Glomerular endothelial cell (primary cell): ENCODE data around the gene HBS1L. TPM values are rescaled to one million over a fixed set of nuclear protein-coding genes. Genes with fewer than 3 reads are reported as not detected.
"Not testable (repeated sequence)": the region's sequence is repeated elsewhere in the genome, so short reads cannot be mapped to it uniquely, and the experiment has no call there.

Experiments used
- DNase-seq: peaks from one replicate; pipeline ENCODE4 v3.0.0-alpha.2; 2011; ENCODE audit warnings: low read depth, low spot score; ENCODE audit errors: extremely low read depth
- total RNA-seq: library from RNA; depleted of rRNA; stranded (reverse); fragments of >200 nt; gene quantifications from 2 replicates; pipeline ENCODE4 v1.2.3, GENCODE V29; 2015

Gene HBS1L
- total RNA-seq, 1 donor from 2014 or later = 42.1 TPM

DNA sequence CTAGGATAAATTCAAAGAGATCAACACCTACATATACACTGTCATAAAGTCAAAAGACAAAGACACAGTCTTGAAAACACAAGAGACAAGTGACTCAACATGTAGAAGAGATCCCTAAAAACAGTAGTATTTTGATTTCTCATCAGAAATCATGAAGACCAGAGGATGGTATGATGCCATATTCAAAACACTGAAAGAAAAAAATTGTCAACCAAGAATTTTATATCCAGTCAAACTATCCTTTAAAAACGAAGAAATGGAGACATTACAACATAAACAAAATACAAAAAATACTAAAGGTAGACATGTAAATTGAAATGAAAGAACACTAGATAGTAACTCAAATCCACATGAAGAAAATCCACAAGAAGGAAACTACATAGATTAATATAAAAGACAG lies 27.3 kb upstream of the HBS1L start:
- no peak for DNase-seq

DNA sequence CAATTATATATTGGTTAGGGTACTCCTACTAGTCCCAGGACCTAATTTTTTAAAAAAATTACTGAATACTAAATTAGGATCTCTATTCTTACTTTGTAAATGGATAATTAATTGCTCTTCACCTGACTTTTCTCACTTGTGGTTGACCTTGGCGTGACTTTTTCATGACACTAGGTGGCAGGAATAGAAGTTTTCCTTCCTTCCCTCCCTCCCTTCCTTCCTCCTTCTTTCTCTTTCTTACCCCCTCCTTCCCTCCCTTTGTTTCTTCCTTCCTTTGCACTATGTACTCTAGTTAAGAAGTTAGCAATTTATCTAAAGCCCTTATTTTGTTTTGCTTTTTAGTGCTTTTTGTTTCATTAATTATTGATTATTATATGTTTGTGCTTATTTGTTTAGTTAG lies 20.4 kb upstream of the HBS1L start:
- no peak for DNase-seq

DNA sequence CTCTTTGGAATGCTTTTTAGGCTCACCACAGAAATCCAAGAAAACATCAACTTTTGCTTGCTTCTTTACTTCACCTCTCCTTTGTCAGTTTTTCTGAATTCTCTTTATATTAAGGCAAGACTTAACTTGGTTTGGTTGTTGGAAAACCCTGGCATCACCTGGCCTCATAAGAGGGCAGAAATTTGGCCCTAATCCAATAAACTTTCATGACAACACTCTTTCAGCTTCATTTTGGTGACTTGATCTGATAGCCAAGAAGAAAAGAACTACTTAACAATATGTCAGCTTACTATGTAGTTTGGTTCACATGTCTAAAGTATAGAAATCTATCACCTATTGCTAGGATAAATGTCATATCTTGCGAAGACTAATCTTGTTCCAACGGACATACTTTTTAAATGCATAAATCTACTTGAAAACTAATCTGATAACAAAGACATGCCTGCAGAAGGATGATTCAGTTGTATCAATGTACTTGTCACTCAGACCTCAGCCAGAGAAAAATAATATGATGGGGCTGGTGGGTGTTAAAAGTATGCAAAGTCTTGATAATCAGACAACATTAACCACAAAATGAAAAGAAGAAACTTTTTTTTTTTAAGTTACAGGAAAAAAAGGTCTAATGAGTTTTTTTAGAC lies 19.3 kb upstream of the HBS1L start:
- DNase-seq = no peak

DNA sequence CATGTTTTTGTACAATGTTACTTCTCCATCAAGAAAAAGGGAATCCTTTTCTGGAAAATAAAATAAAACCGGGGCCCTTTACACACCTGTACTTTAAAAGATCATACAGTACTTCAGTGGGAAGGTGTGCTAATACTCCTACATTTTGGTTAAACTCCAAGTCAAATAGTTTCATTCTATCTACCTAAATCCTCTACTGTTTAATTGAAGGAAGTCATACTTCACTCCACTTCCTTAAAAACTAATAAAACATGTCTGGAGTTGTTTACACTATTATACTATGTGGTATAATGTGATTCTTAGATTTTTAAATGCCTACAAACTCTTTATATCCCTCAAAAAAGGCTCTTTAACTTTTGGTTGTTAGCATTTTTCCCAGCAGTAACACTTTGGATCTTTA lies 18.6 kb upstream of the HBS1L start:
- DNase-seq = no peak

DNA sequence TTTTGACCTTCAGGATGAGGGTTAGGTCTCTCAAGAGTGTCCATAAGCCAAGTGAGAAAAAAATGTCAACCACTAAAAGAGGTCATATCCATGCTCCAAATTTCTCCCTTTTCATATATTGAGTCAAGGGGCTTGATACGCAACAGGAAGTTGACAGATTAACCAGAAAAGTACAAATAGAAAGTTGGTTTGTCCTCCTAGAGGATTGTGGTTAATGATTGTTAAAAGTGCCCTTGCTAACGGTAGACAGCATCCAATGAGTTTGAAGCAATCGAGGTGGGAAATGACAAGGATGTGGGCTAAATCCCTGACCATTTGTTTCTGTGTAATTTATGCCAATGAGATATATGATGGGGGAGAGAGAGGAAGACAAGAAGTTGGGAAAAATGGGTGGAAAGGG lies 18.1 kb upstream of the HBS1L start:
- no peak for DNase-seq

DNA sequence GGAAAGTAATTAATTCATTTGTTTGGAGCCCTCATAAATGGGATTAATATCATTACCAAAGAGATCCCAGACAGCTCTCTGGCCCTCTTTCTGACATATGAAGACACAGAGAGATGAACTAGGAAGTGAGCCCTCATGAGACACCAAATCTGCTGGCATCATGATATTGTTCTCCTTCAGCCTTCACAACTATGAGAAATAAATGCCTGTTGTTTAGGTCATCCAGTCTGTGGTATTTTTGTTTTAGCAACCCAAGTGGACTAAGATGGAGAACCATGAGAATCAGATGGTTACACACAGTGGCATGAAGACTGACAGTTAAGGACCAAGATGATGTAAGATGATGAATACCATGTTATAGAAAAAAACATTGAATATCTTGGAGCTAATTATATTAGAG lies 16.9 kb upstream of the HBS1L start:
- DNase-seq = no peak

DNA sequence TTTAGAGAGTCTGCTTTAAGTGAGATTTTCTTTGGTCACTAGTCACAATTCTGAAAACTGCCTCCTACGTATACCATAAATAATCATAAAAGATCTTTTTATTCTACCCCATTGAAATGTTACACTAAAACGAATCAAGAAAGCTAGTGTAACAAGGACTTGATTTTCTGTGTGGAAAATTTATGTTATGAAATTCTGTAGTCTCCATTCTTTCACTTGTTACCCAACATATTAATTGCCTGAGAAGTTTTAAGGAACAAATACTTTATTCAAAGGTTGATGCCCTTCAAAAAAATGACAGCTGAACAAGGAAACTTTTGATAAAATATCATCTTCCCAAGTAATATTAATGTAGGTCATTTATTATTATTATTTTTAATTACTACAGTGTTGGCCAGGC lies 13.3 kb upstream of the HBS1L start:
- no peak for DNase-seq

DNA sequence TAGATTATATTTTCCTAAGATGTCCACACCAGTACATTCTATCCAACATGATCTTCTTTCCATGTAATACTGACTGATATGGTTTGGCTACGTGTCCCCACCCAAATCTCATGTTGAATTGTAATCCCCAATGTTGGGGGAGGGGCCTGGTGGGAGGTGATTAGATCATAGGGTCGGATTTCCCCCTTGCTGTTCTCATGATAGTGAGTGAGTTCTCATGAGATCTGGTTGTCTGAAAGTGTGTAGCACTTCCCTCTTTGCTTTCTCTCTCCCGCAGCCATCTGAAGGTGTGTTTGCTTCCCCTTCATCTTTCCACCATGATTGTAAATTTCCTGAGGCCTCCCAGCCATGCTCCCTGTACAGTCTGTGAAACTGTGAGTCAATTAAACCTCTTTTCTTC lies 12.2 kb upstream of the HBS1L start:
- DNase-seq = no peak

DNA sequence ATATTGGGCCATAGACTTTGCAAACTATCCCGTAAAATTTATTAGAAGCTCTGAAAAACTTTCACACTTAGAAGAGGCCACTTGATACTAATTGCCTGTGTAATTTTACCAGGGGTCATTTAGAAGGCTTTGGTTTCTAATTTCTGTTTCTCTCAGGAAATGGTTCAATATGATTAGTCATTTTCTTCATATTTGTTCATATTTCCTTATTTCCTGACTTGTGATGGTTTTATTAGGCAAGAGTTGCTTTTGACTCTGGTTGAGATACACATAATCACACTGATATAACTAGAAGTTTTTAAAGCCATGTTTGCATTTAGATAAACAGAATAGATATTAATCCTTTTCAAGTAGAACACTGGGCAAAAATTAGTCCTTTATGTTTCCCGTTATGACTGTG lies 11.8 kb upstream of the HBS1L start:
- no peak for DNase-seq

DNA sequence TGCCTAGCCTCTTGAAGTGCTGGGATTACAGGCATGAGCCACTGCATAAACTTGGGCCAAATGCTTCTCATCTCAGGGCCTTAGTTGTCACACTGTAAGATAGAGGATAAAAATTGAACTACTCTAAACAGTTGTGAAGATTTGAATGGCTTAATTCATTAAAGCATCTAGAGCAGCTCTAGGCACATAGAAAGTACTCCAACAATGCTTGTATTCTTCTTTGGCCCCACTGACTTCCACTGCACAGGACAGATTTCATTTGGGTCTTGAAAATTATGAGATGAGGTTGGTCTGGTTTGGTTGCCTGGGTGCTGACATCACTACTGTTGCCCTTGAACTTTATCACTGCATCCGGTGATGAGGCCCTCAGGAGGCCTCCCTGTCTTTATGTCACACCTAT lies 10.0 kb upstream of the HBS1L start:
- no peak for DNase-seq

DNA sequence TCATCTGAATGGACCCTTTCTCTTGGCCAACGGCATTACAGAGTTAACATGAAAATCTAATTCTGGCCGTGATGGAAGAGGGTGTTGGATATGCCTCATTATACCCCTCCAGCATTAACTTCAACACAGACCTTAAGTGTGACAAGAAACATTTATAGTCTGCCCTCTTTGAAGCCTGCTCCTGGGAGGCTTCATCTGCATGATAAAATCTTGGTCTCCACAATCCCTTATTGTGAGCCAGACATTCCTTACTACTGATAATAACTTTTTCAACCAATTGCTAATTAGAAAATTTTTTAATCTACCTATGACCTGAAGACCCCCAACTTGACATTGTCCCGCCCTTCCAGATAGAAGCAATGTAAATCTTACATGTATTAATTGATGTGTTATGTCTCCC lies 9.3 kb upstream of the HBS1L start:
- no peak for DNase-seq

DNA sequence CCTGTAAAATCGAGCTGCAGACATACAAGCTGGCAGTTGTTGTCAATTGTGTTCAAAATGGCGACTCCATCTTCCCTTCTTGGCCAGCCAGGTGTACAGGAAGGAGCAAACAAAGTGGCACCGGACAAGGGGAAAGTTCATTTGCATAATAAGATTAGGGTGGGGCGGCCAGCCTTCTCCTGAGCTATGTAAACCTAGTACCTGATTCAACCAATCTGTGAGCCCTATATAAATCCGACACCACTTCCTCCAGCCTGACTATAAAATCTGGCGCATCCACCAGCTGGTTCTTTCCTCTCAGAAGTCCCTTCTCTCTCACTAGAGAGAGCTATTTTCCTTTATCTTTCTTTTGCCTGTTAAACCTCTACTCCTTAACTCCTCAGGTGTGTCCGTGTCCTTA lies 8.1 kb upstream of the HBS1L start:
- no peak for DNase-seq

DNA sequence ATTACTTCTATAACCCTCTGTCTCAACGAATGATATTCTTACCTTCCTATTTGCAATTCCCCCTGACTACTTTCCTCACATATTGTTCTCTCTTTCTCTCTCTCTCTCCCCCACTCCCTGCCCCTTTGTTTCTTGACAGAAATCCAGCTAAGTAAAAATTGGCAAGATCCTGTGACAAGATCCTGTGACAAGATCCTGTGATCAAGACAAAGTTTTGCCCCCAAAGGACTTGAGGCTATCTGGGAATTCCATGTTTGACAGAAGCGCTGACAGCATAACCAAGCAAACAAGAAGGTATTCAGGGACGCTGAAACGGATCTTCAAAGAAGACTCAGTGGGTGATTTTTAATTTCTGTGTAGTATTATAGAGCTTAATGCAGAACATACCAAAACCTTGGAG lies 5.5 kb upstream of the HBS1L start:
- no peak for DNase-seq

DNA sequence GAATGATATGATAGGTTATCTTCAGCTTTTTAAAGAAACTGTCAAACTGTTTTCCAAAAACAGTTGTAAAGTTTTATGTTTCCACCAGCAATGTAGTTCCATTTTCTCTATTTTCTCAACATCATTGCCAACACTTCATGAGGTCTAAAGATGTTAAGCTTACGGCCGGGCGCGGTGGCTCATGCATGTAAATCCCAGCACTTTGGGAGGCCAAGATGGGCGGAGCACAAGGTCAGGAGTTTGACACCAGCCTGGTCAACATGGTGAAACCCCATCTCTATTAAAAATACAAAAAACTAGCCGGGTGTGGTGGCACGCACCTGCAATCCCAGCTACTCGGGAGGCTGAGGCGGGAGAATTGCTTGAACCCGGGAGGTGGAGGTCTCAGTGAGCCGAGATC lies 3.7 kb upstream of the HBS1L start:
- not testable (repeated sequence) for DNase-seq

DNA sequence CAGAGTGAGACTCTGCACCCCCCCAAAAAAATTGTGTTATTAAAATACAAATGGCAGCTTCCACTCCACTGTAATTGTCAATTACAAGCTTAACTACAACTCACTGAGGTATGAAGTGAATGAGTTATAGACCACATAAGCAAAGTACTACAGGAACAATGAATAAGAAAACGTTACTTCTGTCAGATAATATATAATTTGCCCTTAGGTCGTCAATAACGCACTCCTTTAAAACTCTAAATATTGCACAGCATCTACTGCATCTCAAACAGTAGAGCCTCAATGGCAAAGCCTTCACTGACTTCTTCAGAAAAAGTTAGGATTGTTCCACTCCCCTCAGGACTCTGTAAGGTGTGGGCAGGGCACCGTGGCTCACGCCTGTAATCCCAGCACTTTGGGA lies 2.0 kb upstream of the HBS1L start:
- DNase-seq = no peak

DNA sequence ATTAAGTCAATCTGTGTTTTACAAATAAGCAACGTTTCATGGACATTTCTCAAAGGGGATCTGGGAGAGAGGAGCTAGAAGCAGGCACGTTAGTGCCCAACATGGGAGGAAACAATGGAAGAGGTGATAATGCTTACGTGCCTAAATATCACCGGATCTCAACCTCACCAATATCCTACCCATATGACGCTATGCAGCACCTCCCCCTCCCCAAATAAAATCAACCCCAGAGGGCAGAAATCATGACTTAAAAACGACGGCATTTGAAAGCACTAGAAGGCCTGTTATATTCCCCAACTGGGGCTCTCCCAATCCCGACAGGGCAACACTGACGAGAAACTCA lies 425 bp downstream of the HBS1L start:
- no peak for DNase-seq

DNA sequence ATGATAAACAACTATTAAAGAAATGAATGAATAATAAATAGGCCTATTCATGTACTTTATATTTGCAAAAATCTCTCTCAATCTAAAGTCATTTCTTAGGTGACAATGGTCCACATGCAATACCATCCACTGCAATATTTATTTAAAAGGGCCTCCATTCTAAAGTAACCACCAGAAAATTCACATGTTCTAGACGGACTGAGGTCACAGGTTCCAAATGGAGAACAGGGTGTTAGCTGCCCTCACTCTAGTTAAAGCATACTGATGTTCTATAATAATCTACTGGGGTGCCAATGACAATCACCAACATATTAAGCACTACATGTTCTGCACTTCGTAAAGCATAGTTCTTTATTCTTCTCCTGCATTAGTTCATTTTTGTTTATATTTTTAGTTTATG lies 1.2 kb downstream of the HBS1L start:
- DNase-seq = no peak

DNA sequence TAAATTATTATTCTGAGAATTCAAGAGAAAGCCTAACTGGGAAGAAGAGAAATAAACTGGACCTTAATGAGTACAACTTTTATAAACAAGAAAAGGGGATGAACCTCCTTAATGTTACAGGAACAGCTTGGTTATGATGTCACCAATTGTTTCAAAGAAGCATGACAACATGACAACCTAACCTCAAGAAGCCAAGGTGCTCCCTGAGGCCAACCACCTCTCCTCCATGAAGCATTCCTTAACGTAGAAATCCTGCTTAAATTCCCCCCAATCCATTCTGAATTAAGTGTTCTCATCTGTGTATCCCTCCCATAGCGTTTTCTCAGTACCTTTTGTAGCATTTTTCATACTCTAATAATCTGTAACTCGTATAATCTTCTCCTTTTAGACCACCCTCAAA lies 1.7 kb downstream of the HBS1L start:
- DNase-seq = no peak

DNA sequence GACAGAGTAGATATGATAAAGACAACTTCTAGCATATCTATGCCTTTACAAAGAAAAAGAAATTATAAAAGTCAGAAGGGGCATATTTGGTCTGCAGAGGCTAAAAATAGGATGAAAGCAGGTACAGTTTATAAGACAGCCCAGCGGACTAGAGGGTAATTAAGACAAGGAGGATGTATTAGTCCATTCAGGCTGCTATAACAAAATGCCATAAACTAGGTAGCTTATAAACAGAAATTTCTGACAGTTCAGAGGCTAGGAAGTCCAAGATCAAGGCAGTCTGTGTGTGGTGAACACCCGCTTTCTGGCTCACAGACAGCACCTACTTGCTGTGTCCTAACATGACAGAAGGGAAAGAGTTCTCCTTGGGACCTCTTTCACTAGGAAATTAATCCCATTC lies 5.7 kb downstream of the HBS1L start:
- DNase-seq = no peak

DNA sequence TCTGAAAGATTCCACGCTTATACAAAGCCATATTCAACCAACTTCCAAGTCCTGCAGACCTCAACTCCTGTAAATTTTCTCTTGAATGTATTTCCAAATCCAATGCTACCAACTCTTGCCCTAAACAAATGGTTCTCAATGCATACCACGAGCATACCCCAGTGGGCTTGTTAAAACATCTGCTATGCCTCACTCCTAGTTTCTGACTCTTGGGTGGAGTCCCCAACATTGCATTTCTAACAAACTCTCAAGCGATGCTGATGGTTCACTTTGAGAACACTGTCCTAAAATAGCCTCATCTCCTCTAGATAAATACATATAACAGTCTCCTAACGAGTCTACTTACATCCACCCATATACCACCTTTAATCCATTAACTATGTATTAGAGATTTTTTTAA lies 7.3 kb downstream of the HBS1L start:
- no peak for DNase-seq

DNA sequence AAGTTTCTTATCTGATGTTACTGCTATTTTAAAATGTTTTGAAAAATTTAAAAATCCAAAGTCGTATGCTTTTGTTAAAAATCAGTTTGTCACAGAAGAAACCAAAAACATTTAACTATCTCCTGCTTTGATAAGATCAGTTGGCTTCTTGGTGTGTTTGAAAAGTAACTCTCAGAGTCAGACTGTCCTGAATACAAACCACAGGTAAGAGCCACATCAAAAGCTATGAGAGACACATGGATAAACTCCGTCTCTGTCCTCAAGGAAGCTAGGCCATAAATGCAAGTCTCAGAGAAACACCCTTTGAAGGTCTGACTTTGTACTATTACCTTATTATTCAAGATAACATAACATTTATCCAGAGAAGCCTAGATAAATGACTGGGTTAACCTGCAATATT lies 7.7 kb downstream of the HBS1L start:
- no peak for DNase-seq

DNA sequence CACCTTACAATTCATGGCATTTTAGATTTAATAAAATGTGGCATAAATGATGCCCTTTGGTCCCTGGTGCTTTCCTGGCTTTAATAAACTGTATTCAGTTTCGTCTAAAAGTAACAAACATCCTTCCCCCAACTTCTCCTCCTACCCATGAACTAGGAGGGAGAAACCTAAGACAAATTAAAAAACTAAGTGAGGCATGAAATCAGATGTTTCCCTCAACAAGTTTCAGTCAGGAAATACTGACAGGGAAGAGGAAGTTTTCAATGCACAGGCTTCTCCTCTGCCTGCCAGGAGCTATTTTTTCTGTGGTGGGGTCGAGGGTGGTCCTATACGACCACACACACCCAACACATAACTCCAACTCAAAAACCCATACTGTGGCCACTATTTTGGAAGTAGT lies 10.0 kb downstream of the HBS1L start:
- no peak for DNase-seq

DNA sequence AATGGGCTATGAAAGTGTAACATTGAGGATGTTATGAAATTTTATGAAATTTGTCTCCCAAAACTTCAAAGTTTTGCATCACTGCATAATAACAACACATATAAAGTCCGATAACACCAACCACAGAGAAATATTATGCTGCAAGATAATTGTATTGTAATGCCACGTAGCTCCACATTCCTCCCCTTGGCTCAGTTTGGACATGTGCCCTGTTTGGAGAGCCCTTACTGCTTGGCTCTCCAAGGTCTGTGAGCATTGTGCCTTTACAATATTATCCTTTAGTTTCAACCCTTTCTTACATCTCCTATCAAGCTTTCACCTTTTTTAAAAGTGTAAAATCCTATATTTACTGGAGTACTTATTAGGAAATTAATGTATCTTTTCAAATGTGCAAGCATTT lies 10.8 kb downstream of the HBS1L start:
- DNase-seq = no peak

DNA sequence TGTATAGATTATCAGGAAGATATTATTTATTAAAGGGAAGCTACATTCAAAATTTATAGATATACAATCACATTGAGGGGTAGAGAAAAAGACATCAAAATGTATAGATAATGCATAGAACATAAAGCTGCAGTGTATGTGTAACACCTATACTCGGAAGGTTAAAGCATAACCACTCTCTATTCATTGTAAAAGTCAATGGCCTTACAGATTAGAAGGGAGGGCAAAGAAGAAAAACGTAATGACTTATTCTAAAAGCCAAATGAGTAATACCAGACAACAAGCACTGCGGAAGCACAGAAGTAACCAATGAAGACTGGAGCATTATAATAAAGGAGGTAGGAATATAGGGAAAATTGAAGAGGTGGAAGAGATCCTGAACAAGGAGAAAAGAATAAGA lies 11.3 kb downstream of the HBS1L start:
- DNase-seq = no peak
